ENCODE results near the gene LAMTOR4.

DNA sequence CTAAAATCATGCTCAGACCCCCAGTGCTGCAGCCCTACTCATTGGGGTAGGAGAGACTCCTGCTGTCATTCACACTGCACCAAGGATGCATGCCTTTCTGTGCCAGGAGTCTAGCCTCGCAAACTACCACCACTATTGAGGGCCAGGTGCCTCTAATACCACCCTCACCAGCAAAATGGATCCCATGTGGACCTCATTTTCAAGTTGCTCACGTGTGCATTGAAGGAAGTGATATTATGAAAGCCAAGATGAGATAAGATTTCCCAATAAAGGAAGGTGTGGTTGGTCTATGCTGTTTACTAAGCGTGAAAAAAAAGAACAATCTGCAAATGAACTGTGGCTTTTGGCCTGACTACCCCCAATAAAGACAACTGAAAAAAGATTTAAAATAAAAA lies 7.2 kb upstream of the LAMTOR4 start:
- TF ChIP-seq CTCF (IDR thresholded peaks at IDR 0.05) (no peak), EZH2 (IDR thresholded peaks at IDR 0.05; ENCODE audit: borderline replicate concordance, insufficient read depth, low read depth, low read length, poor library complexity, severe bottlenecking) (no peak)
